GM18526 (cell line): ENCODE results near the gene PRRC2A.
A peak's percentile ranks its signal among the peaks of the same experiment; 100 is the strongest.

Experiments
- POLR2A ChIP-seq: IDR thresholded peaks from 3 replicates; pipeline ENCODE4 v1.6.1; 2011; ENCODE audit not compliant: insufficient read length; ENCODE audit errors: extremely low read depth

PRRC2A gene

DNA sequence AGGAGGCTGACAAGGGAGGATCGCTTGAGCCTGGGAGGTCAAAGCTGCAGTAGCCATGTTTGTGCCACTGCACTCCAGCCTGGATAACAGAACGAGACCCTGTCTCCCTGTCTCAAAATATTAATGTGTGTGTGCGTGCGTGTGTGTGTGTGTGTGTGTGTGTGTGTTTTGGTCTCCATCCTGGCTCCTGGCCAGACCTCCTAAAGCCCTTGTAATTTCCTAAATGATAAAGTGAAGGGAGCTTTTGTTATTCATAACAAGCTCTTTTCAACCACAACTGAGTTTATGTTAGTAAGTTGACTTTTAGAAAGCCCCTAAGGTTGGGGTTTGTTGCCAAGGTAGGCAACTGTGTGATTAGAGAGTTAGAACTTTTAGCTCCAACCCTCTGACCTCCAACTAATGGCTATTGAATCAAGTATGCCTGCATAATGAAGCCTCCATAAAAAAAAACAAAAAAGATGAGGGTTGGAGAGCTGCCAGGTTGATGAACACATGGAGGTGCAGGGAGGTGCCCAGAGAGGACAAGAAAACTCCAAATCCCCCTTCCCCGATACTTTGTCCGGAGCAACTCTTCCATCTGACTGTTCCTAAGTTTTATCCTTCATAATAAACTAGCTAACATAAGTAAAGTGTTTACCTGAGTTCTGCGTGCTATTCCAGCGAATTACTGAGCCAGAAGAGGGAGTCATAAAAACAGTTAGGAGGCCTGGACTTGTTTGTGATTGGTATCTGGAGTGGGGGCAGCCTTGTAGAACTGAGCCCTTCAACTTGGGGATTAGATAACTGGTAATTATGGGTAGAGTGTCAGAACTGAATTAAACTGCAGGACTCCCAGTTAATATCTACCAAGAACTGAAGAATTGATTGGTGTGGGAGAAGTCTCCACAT is 10.8 kb upstream of the PRRC2A start:
- no peak for TF ChIP-seq POLR2A

DNA sequence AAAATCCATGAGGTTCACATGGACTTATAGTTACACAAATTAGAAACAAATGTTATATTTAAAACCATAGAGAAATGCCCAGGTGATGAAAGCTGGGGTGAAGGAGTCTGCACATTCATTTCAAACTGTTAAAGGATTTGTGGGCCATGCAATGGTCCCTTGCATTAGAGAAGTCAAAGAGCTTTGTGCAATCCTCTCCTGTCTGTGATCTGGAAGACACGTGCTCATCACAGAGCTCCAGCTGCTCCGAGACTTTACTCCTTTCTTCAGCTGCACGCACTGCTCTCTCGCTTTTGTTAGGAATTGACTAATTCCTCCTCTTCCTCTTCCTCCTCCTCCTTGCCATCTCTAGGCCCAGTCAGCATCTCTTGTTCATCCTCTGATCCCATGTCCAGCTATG is 9.5 kb upstream of the PRRC2A start:
- no peak for TF ChIP-seq POLR2A

DNA sequence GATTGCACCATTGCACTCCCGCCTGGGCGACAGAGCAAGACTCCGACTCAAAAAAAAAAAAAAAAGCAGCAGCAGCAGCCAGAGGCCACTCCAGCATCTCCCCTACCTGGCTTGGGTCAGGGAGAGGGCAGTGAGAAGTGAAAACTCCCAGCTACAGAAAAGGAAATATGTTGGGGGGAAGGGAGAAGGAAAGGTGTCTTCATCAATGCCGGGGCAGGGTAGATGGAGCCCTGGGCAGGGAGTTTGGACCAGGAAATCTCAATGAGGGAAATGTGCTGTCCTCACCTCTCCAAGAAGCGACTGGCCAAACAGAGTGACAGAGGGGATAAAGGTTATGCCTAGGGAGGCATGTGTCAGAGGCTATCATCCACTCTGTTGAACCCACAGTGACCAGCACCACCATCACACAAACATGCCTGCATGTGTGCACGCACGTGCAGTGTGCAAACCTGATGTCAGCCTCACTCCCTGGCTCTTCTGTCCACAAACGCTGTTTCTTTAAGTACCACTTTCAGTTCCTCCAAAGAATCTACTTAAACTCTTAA is 6.4 kb upstream of the PRRC2A start:
- no peak for TF ChIP-seq POLR2A

DNA sequence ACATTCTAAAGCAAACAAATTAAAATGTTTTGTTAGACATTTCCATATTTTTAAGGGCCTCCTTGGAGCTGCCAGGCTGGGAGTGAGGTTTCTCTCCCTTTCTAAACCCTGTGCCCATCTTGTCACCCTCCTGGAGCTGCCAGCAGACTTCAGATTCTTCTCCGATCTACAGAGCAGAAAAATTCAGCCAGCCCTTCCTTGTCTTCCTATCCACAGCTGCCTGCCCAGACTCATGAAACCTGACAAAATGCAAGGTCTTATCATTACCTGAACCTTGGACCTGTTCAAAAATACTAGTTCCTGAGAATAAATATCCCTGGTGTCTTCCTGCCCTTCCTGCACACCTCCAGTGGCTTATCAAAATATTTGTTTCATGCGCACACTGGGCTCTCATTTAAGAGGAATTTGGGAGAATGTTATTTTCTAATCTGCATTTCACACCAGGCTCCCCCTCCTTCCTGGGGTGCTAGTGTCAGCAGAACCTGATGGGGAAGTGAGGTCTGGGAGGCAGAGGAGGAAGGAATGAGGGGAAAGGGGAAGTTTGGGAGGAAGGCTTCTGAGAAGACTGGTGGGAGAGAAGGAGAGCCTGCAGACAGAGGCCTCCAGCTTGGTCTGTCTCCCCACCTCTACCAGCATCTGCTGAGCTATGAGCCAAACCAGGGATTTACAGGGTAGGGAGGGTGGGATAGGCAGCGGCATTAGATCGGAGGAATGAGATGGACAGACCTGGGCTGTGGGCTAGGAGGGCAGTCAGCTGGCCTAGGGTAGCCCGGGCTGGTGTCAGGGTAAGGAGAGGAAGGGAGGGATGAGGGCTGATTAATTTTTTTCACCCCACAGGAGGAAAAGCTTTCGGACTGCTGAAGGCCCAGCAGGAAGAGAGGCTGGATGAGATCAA is 5.6 kb upstream of the PRRC2A start, which contains the start of gene AIF1:
Gene AIF1, plus strand, starts transcription at position 551 of the 895 bp plus-strand sequence. Its CDS starts 96 bp downstream, at position 647.
- no peak for TF ChIP-seq POLR2A

DNA sequence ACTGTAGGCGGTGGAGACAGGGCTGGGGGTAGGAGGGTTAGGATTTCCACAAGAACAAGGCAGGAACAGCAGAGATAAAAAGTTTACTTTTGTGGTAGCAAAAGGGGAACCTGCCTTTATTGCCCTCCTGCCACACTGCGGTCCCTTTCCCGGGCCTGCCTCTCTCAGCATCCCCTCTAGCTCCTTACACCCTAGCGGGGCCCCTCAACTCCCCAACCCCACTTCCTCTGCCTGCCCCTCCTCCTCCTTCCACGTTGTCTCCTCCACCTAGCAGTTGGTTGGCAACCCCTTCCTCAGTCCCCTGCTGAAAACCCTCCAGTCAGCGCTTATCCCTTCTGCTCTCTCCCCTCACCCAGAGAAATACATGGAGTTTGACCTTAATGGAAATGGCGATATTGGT is 4.8 kb upstream of the PRRC2A start:
- no peak for TF ChIP-seq POLR2A

DNA sequence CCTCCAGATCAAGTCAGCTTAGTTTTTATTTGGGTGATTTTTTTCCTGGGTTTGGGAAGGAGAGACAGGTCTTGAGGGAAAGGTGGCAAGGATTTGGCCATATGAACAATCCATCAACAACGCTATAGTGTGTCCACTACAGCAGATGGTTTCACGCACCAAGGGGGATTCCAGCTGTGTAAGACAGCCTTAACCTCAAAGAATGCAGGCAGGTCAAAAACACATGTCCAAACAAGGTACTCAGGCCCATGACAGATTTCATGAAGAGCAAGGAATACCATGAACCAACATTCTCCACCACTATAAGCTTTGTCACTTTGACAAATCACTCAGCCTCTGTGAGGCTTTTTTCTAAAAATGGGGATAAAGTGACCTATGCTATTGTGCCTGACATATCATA is 3.5 kb upstream of the PRRC2A start:
- no peak for TF ChIP-seq POLR2A

DNA sequence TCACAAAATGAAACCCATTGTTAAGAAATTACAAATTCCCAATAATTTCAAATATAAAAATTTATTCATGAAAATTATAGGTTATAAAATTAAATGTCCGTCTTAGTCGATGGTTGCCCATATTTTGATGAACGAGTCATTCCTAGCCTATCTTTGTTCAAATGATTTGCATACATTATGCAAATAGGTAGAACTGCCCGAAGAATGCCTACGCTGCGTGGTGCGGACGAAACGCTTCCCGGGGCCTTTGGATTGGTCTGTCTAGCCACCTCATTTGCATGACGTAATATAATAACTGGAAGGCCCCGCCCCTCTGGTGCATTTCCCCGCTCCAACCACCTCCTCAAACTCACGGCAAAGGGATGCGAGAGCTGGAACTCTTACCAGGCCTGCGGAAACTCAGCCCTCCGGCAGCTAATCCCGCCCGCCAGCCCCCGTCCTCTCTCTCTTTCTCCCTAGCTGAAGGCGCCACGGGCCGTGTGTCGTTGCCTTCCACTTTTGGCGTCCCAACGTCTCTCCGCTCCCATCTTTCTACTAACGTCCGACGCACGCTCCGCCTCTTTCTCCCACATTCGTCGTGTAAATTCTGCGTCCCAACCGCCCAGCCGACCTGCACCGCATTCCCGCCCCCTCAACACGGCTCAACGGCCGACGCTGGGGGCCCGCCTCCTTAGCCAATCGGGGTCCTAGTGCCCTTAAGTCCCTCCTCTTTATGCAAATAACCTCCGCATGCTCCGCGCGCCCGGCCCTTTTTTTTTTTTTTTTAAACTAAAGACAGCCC is 520 bp upstream of the PRRC2A start:
- TF ChIP-seq POLR2A, result peak; percentile 93

DNA sequence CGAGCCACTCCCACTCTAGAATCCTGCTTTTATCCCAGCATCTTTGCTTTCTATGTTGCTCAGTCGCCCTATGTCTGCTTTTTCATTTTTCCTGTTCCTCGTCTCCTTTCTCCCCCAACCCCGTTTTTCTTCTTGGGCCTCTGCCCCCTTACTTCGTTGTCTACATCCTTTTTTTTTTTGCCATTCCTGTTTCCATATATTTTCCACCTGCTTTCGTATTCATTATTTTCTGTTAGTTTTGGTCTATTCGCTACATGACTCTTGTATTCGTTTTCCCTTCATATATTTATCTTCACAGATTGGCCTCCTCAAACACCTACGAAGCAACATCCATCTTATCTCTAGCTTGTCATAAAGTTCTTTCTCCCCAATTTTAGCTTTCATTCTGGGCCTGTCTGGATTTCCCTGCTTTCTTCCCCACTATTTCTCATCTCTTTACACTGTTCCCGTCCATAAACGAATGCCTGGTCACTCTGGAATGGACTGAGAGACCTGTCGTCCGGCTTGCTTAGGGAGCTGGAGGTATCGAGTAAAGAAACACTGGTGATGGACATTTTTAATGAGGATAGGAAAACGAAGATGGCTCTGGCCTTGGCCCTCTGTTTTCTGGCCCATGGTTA is 915 bp downstream of the PRRC2A start:
- no peak for TF ChIP-seq POLR2A

DNA sequence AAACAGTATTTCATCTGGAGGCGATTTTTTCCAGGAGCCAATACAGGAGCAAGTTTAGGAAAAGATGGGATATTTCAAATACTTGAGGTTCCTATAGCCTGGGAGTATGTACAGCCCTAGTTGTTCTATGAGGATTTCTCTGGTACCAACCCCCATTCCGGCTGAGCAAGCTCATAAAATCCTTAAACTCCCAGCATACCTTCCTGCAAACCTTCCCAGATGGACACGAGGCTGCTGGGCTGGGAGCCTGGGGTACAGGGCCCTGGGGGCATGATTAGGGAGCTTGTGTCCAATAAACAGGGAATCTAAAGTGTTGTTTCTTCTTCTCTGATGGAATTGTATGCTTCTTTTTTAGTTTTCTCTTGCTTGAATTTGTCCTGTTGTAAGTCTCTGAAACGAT is 1.5 kb downstream of the PRRC2A start:
- TF ChIP-seq POLR2A, result no peak

DNA sequence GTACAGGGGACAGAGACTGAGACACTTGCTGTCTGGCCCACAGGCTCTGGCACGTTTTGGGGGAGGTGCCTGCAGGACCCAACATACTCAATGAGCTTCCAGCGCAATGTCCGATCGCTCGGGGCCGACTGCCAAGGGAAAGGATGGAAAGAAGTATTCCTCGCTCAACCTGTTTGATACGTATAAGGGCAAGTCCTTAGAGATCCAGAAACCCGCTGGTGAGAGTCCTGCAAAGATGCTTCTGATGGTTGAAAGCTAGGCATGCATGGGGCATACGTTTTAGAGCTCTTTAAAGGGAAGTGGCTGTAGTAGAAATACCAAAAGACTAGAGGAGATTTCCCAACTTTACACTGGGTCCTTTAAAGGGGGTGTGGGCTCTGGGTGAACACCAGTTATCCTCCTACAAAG is 2.2 kb downstream of the PRRC2A start:
- no peak for TF ChIP-seq POLR2A

DNA sequence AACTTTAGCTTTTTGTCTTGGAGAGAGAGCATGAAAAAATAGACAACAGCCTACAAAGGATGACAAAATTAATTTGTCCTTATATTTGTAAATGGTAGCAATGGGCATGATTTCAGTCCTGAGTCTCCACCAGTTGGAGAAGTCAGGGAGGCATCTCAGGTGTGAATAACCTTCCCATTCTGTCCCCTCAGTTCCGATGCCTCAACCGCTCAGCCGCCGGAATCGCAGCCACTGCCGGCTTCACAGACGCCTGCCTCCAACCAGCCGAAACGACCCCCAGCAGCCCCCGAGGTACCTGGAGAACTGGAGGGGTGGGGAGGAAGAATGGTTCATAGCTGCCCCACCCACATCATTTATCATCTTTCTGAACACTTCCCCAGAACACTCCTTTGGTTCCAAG is 3.6 kb downstream of the PRRC2A start:
- TF ChIP-seq POLR2A, result no peak

DNA sequence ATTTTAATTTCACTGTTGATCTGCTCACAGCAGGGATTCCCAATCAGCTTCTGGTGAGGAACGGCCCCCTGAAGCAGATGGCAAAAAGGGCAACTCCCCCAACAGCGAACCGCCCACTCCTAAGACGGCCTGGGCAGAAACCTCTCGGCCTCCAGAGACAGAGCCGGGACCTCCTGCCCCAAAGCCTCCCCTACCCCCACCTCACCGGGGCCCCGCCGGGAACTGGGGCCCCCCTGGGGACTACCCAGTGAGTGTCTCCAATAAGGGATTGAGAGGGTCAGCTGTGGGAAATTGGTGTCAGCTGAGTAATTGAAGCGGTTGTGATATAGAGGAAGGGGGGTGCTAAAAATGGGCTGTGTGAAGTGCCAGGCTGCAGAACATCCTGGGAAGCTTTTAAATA is 6.4 kb downstream of the PRRC2A start:
- no peak for TF ChIP-seq POLR2A

DNA sequence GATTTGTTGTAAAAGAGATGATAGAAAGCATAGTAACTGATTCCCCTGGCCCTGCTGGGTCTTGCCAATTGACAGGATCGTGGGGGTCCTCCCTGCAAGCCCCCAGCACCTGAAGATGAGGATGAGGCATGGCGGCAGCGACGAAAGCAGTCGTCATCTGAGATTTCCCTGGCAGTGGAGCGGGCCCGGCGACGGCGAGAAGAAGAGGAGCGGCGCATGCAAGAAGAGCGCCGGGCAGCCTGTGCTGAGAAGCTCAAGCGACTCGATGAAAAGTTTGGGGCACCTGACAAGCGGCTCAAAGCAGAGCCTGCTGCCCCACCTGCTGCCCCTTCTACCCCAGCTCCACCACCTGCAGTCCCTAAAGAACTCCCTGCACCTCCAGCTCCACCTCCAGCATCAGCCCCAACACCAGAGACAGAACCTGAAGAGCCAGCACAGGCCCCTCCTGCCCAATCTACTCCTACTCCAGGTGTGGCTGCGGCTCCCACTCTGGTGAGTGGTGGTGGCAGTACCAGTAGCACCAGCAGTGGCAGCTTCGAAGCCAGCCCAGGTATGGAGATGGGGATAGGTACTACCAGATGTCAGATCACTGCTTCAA is 7.3 kb downstream of the PRRC2A start:
- no peak for TF ChIP-seq POLR2A

DNA sequence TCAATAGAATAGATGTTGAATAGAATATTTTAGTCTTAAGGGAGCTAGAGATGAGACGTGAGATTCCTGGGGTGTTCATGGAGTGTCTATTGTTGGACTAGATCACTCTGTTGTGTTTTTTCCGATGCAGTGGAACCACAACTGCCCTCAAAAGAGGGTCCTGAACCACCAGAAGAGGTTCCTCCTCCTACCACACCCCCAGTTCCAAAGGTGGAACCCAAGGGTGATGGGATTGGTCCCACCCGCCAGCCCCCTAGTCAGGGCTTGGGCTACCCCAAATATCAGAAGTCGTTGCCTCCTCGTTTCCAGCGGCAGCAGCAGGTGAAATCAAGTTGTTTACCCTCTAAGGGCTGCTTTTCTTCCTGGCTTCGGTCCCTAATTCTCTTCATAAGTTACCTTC is 8.5 kb downstream of the PRRC2A start:
- no peak for TF ChIP-seq POLR2A
